SK-MEL-5 (cell line): Measurements from ENCODE around the gene RAB11FIP3. TPM values are rescaled to one million over a fixed set of nuclear protein-coding genes. Genes with fewer than 3 reads are reported as not detected.

ENCODE experiments used
- DNase-seq: peaks from one replicate; pipeline ENCODE4 v3.0.0-alpha.2; 2016; ENCODE audit warnings: low read depth, low spot score
- in situ Hi-C: cut with HindIII; loops from 2 replicates; pipeline ENCODE4 v1.10.0; 2016; ENCODE audit warnings: low sequenced_read_pairs, high pct_unique_total_duplicates, low pct_unique_long_range_greater_than_20kb
- total RNA-seq: library from RNA; depleted of rRNA; stranded (reverse); fragments of >200 nt; shearing (Covaris generic); gene quantifications from 2 replicates; pipeline ENCODE4 v1.2.3, GENCODE V29; 2014

The RAB11FIP3 gene
- total RNA-seq, 1 experiment from 2014 or later = 10.0 TPM

DNA sequence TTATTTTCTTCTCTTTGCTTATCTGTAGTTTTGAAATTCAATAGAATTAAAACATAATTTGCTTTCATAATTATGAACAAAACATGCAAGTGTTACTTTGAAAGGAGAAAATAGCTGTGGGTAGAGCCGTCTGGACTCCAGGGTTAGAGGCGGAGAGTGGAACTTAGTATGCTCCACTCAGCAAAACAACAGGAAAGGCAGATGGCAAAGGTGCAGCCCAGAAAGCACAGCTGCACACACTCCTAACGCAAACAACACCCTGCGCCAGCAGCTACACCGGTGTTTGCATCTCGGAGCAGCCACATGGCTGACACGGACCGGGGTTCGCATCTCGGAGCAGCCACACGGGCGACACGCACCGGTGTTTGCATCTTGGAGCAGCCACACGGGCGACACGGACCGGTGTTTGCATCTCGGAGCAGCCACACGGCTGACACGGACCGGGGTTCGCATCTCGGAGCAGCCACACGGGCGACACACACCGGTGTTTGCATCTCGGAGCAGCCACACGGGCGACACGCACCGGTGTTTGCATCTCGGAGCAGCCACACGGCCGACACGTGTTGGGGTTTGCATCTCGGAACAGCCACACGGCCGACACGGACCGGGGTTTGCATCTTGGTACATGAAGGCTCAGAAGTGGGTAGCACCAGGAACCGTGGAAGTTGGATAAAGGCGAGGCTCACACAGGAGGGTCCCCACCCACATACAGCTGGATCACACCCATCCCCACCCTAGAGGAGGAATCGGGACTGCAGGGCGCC lies 89.9 kb downstream of the RAB11FIP3 start:
- in situ Hi-C loops = no loop called here
- DNase-seq = no peak

DNA sequence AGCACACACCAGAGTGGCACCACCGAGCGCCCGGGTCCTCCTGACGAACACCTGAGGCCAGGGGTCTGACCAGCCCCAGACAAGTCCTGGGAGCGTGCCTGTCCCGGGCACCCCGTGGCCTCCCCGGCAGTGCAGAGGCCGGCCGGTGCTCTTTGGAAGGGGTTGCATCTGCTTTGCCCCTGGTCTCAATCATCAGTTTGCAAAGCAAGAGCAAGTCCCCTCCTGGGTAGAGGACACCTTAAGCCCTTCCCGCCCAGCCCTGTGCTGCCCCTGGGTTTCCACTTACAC lies 90.4 kb downstream of the RAB11FIP3 start:
- DNase-seq = no peak
- in situ Hi-C loops = no loop called here

DNA sequence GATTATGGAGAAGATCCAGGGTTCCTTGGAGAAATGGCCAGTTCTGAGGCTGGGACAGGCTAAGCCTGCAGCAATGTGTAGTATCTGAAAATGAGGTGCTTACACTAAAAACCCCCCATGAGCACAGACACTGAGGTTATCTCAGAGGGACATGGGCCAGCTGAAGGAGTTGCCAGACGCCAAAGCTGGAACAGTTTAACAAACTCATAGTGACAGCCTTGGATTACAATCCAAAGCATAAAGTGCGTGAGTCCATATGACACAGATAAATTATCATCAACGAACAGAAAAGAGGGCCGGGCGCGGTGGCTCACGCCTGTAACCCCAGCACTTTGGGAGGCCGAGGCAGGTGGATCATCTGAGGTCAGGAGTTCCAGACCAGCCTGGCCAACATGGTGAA lies 90.9 kb downstream of the RAB11FIP3 start:
- in situ Hi-C loops = no loop called here
- DNase-seq = no peak

DNA sequence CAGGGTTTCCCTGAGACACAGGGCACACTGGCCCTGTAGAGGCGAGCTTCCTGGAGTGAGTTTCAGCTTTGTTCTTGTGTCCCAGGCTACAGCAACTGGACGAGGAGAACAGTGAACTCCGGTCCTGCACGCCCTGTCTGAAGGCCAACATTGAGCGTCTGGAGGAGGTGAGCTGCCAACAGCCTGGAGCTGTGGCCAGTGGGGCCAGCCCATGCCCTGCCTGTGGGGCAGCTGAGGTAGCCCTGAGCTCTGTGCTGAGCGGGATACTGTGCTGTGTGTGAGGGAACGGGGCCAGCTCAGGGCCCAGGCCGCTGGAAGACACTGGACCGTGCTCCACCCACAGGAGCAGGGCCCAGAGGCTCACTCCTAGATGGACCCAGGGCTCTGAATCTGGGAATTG lies 93.4 kb downstream of the RAB11FIP3 start:
- no peak for DNase-seq
- in situ Hi-C loops = no loop called here

DNA sequence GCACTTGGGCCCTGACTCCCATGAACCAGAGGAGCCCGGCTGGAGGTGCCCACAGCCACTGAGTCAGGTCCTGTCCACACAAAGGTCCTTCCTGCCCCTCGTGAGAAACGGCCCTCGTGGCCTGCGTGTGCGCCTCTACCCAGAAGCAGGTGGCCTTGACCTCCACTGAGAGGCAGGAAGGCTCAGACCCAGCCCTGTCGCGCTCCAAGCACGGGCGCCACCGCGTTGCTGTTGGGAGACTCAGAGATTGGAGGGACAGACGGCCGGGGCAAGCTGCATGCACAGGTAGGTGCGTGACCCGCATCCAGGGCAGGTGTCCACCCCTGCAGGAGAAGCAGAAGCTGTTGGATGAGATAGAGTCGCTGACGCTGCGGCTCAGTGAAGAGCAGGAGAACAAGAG lies 94.0 kb downstream of the RAB11FIP3 start:
- in situ Hi-C loops = no loop called here
- DNase-seq = no peak

DNA sequence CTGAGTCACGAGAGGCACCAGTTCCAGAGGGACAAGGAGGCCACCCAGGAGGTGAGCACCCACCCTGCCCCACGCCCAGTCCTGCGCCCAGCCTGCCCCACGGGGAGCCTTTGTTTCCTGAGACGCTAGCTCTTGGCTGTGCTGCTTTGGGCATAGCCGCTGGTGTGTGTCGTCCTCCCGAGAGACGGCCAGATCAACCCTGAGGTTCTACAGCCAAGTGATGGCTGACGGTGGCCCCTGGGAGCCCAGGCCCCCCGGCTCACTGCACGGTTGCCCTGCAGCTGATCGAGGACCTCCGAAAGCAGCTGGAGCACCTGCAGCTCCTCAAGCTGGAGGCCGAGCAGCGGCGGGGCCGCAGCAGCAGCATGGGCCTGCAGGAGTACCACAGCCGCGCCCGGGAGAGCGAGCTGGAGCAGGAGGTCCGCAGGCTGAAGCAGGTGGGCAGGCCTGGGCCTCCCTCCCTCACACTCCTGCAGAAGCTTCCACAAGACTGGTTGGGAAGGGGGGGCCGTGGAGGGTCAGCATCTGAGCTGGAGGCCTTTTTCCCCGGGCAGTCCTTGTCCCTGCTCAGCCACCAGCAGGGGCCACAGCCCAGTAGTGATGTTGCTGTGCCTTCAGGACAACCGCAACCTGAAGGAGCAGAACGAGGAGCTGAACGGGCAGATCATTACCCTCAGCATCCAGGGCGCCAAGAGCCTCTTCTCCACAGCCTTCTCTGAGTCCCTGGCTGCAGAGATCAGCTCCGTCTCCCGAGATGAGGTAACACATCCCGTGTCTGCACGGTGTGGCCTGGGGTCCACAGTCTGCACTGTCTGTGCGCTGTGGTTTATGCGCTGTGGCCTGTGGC lies 94.6 kb downstream of the RAB11FIP3 start:
- in situ Hi-C loops = no loop called here
- DNase-seq = no peak

DNA sequence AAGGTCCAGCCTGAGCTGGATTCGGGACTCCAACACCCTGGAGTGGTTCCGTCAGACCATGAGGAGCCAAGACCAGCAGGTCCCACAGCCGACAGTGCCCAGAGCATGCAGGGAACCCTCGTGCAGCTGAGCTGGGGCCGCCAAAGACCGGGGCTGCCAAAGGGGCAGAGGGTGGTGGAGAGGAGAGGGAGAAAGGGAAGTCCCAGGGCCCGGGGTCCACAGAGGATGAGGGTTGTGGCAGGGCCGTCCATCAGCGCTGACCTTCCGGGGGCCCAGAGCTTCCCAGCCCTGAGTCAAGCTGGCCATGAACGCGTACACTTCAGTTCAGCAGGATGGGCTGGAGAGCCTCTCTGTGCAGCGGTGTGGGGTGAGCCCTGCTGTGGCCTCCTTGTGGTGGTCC lies 95.4 kb downstream of the RAB11FIP3 start:
- in situ Hi-C loops = no loop called here
- no peak for DNase-seq

DNA sequence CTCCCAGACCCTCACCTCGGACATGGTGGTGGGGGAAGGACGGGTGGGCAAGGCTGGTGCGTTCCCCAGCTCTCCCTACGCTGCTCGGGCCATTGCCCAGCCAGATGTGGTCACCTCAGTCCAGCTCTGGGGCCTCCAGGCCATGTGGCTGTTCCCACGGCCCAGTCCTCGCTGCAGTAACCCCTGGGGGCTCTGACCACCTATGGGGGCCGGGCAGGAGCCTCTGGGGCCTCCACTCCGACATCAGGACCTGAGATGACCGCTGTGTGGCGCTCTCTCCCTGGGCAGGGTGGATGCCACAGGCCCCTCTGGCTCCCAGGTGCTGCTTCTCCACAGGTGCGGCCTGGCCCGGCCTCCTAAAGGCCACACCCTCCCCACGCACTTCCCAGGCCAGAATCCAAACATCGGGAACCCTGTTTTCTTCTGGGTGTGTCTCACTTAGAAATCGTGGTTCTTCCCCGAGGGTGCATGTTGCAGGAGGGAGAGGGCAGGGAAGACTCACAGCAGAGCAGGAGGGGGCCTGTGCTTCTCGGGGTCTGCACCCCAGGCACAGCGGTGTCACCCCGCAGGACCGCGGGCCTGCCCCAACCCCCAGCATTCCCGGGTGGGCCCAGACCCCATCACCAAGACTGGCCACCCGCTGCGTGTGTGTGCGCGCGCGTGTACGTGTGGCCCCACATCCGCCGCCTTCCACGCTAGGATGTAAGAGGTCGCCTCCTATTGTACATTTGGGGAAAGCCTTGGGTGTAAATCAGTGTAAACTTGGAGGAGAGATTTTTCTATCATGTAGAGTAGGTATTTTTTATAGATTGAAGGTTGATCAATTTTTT lies 96.1 kb downstream of the RAB11FIP3 start:
- DNase-seq = no peak
- in situ Hi-C loops = no loop called here

DNA sequence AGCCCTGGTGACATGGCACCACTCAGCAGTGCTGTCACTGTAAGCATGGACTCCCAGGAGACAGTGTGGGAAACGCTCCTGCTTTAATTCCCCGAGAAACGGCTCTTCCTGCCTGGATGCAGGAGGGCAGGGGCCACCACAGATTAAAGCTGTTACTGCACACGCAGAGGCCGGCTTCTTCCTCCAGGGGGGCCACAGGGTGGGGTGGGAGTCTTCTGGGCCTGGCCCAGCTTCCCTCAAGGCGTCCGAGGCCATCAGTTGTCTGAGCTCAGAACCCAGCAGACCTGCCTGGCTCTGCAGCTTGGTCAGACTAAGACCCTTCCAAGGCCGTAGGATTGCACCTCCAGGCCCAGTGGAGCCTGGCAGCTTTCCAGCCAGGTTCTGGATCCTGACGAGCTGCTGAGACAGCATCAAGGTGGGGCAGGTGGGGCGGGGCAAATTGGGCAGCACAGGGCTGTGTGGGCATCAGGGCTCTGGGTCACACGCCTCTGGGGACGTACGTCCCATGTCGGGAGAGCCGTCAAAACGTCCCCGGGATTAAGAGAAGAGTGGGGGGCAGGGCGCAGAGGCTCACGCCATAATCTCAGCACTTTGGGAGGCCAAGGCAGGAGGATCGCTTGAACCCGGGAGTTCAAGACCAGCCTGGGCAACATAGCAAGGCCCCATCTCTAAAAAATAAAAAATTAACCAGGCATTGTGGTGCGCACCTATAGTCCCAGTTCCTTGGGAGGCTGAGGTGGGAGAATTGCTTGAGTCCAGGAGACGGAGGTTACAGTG lies 97.1 kb downstream of the RAB11FIP3 start:
- no peak for DNase-seq
- in situ Hi-C loops = no loop called here

DNA sequence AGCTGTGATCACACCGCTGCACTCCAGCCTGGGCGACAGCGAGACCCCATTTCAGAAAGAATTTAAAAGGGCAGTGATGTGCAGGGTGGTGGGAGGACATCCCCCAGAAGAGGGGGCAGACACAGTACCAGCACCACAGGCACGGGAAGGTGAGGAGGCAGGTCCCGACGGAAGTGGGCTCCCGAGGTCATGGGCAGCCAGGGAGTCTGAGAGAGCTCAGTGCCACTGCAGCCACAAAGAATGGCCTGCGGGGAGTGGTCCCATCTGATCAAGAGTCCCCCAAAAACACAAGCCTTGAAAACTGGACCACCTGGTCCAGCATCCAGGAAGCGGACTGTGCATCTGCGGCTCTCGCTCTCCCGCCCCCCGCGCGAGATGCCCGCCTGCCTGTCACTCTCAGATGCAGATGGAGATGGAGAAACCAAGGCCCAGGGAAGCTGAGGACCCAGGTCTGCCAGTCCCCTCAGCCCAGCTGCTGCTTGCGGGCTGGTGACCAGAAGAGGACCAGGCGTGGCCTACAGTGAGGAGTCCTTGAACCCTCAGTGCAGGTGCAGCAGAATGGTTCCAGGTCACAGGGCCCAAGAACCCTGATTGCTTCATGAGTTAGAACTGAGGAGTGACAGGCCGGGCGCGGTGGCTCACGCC lies 97.8 kb downstream of the RAB11FIP3 start:
- DNase-seq = no peak
- in situ Hi-C loops = no loop called here

DNA sequence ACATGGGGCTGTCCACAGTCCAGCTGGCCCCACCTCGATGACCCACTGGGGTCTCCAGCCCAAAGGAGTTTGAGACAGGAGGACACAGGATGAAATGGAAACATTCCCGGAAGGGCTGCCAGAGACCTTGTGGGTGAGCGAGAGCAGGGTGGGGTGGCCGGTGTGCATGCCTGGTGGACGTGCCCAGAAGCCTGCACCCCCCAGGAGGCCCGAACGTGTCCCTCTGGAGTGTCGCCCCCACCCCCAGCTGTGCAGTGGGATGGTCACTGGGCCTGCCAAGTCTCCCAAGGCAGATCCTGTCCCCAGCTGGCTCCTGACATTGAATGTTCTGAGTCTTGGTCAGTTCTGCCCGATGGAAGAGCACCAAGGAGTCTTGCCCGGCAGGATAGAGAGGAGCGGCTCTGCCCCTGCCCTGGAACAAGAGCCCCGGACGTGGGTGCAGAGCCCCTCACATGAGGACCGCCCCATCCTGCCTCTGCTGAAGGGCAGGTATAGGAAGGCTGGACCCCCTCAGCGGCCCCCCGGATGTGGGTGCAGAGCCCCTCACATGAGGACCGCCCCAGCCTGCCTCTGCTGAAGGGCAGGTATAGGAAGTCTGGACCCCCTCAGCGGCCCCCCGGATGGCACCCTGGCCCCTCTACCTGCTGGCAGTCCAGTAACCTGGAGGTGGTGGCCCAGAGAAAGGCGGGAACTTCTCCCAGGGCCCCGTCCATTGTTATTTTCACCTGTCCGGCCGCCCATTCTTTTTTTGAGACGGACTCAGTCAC lies 99.0 kb downstream of the RAB11FIP3 start:
- in situ Hi-C loops = no loop called here
- no peak for DNase-seq

DNA sequence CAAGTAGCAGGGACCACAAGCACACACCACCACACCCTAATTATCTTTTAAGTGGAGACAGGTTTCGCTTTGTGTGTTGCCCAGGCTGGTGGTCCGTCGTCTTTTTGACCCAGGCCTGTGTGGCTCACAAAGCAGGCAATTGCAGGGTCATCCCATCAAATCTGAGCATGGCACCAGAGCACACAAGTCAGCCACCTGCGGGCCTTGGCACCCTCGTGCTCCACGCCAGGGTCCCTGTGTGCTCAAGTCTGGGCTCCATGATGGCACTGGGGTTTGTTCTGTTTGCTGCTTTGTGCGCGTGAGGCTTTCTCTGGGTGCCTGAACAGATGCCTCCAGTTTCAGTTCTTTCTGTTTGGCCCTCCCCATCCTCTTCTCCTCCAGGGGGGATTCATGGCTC lies 99.7 kb downstream of the RAB11FIP3 start:
- no peak for DNase-seq
- in situ Hi-C loops = no loop called here

DNA sequence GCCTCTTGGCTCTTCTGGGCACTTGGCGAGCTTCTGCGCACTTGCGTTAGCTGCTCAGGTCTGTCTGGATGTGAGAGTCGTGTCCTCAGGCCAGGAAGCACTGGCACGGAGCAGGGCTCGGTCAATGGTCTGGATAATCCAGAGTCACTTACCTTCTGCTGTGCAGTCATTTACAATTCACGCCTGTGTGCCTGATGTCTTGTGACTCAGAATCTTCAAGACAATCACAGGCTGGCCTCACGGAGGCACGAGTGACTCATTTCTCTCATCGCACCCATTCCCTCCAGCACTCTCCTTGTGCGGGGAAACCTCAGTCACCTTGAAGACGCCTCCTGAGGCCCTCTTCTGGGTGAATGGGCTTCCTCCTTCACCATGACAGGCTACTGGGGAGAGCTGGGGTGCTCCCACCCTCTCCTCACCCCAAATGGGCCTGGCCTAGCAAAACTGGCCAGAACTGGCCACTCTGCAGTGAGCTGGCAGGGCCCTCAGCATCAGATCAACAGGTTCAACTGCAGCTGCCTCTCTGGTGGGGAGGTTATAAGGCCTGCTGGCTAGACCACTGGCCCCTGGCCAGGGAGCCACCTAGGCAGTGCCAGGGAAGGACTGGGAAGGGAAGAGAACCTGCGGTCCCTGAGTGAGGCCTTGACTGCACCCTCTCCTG lies 100.2 kb downstream of the RAB11FIP3 start:
- DNase-seq = peak; percentile 56
- in situ Hi-C loops = no loop called here

DNA sequence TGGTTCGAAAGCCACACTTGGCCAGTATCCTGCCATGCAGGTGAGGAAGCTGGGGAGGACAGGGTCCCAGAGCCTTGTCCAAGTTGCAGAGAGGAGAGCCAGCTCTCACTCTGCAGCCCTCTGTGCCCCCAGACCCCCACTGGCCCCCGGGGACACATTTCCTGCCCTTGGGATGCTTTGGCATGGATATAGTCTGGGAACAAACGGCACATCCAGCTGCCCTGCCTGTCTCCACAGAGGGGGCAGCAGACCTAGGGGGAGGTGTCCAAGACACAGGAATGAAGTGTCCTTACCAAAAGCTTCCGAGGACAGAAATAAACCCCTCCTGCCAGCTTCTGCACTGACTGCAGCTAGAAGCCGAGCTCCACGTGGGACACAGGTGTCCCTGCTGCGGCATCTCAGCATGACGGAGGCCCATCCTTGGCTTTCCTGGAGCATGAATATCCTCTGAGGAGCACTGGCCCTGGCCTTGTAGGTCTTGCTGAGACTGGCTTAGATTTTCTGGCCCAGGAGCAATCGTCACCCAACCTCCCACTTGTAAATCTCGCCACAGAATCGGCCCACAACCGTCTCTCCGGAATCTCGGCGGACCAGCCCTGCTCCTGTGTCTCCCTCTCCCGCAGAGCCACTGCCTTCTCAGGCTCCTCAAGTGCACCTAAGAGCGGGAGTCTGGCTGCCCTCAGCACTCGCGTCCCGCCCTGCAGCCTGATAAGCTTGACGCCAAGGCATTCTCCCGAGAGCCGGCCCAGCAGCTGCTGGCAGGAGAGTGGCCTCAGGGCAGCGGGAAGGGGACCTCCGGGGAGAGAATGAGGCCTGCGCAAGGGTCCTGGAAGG lies 100.9 kb downstream of the RAB11FIP3 start:
- no peak for DNase-seq

More for the DNA sequence above, 100.9 kb downstream of the RAB11FIP3 start:
- in situ Hi-C loops = no loop called here
